Neural progenitor cell (in vitro differentiated cells): ENCODE data around the gene GPR179. TPM values are rescaled to one million over a fixed set of nuclear protein-coding genes. Genes with fewer than 3 reads are reported as not detected.

Source experiments
- DNase-seq: peaks from one replicate; pipeline ENCODE4 v3.0.0-alpha.2; 2016; ENCODE audit warnings: low spot score
- H2AFZ ChIP-seq: fragments of 200-600 bp; sonication (generic); replicated peaks from 2 replicates; pipeline ENCODE4 v1.6.1; 2016; ENCODE audit warnings: antibody characterized with exemption
- H3F3A ChIP-seq: fragments of 200-600 bp; sonication (generic); 2 replicates; pipeline ENCODE4 v1.6.1; 2016; ENCODE audit warnings: antibody characterized with exemption, low read depth
- H3K27ac ChIP-seq: fragments of 200-600 bp; sonication (generic); 2 replicates; pipeline ENCODE4 v1.5.1; 2016; ENCODE audit warnings: mild to moderate bottlenecking
- H3K27me3 ChIP-seq: fragments of 200-600 bp; sonication (generic); 2 replicates; pipeline ENCODE4 v1.6.1; 2016; ENCODE audit warnings: mild to moderate bottlenecking, moderate library complexity
- H3K36me3 ChIP-seq: fragments of 200-600 bp; sonication (generic); 2 replicates; pipeline ENCODE4 v1.5.1; 2016
- H3K4me1 ChIP-seq: fragments of 200-600 bp; sonication (generic); 2 replicates; pipeline ENCODE4 v1.6.1; 2016; ENCODE audit warnings: mixed run types
- H3K4me2 ChIP-seq: fragments of 200-600 bp; sonication (generic); 2 replicates; pipeline ENCODE4 v1.6.1; 2016
- H3K4me3 ChIP-seq: fragments of 200-600 bp; sonication (generic); 2 replicates; pipeline ENCODE4 v1.5.1; 2016
- H3K79me2 ChIP-seq: fragments of 200-600 bp; sonication (generic); 2 replicates; pipeline ENCODE4 v1.6.1; 2016; ENCODE audit warnings: low read depth
- H3K9ac ChIP-seq: fragments of 200-600 bp; sonication (generic); 2 replicates; pipeline ENCODE4 v1.6.1; 2016
- H3K9me3 ChIP-seq: fragments of 200-600 bp; sonication (generic); 2 replicates; pipeline ENCODE4 v1.5.1; 2016; ENCODE audit warnings: low read depth
- H4K20me1 ChIP-seq: fragments of 200-600 bp; sonication (generic); 2 replicates; pipeline ENCODE4 v1.6.1; 2016; ENCODE audit warnings: low read depth
- H3K27ac Mint-ChIP-seq: 3 replicates; pipeline ENCODE4 v1.8.0; 2021; ENCODE audit warnings: mixed read lengths
- H3K27me3 Mint-ChIP-seq: 2 replicates; pipeline ENCODE4 v1.8.0; 2022; ENCODE audit warnings: low read depth, mild to moderate bottlenecking, inconsistent platforms, moderate library complexity, mixed read lengths; ENCODE audit not compliant: insufficient read depth
- H3K36me3 Mint-ChIP-seq: 3 replicates; pipeline ENCODE4 v1.8.0; 2021; ENCODE audit warnings: mixed read lengths
- H3K4me1 Mint-ChIP-seq: 3 replicates; pipeline ENCODE4 v1.8.0; 2021; ENCODE audit warnings: mixed read lengths
- H3K4me3 Mint-ChIP-seq: 3 replicates; pipeline ENCODE4 v1.8.0; 2021; ENCODE audit warnings: mild to moderate bottlenecking, moderate library complexity, mixed read lengths
- H3K9me3 Mint-ChIP-seq: 3 replicates; pipeline ENCODE4 v1.8.0; 2020; ENCODE audit warnings: mixed read lengths
- EZH2 ChIP-seq: fragments of 200-600 bp; sonication (generic); IDR thresholded peaks from 2 replicates; pipeline ENCODE4 v1.6.1; 2017; ENCODE audit warnings: antibody characterized with exemption, mild to moderate bottlenecking, moderate library complexity
- EZH2phosphoT487 ChIP-seq: fragments of 200-600 bp; sonication (generic); IDR thresholded peaks from 2 replicates; pipeline ENCODE4 v1.6.1; 2017; ENCODE audit warnings: antibody characterized with exemption
- total RNA-seq: library from RNA; depleted of rRNA; stranded (reverse); fragments of >200 nt; gene quantifications from 2 replicates; pipeline ENCODE4 v1.2.3, GENCODE V29; 2015; ENCODE audit warnings: low replicate concordance
- TF ChIP-seq, protein P1 (sequence below): fragments of 200-600 bp; sonication (generic); IDR thresholded peaks from 2 replicates; pipeline ENCODE4 v1.5.1; 2017; ENCODE audit warnings: antibody characterized with exemption, mild to moderate bottlenecking

The GPR179 gene
- total RNA-seq, 1 donor from 2014 or later, result not detected

DNA sequence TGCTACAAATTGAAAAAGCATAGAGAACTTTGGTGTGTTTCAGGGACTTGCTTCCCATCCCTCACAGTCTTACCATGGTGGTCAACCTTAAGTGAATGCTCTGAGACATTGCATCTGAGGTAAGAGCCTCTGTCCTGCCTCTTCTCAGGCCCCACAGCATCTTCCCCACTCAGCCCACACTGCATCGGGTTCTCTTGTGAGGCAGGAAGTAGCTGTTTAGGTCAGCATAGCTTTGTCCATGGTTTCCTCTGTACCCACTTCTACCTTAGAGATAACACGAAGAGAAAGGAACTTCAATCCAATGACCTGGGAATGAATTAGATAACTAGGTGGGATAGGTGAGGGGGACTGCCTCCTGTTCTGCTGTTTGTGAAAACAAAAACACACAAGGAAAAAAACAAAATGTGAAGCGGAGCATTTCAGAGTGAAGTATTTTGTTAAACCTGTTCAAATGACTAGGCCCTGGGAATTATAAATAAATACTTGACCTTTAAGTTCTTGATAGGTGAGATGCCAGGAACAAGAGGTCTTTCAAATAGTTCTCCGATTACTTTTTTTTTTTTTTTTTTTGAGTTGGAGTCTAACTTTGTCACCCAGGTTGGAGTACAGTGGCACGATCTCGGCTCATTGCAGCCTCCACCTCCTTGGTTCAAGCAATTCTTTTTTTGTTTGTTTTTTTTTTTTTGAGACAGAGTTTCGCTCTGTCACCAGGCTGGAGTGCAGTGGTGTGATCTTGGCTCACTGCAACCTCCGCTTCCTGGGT lies 25.5 kb upstream of the GPR179 start:
- H3K4me1 Mint-ChIP-seq, result no peaks in the 10 kb centered on the region
- H3K4me3 Mint-ChIP-seq, result no peak overlapping the region
- no peak for DNase-seq
- H3K27ac ChIP-seq, result no peak overlapping the region
- no peaks in the 10 kb centered on the region for H3K27me3 ChIP-seq
- H3K27ac Mint-ChIP-seq, result no peak overlapping the region
- H2AFZ ChIP-seq, result no peak overlapping the region
- no peak overlapping the region for H3K9ac ChIP-seq
- H3K4me1 ChIP-seq, result no peaks in the 10 kb centered on the region
- H3K4me3 ChIP-seq, result no peak overlapping the region
- peaks cover 2% of the 10 kb centered on the region for H4K20me1 ChIP-seq
- no peaks in the 10 kb centered on the region for H3K79me2 ChIP-seq
- no peak overlapping the region for H3K4me2 ChIP-seq
- no peaks in the 10 kb centered on the region for H3F3A ChIP-seq
- H3K9me3 Mint-ChIP-seq, result no peaks in the 10 kb centered on the region
- peaks cover 5% of the 10 kb centered on the region for H3K36me3 ChIP-seq
- no peaks in the 10 kb centered on the region for H3K9me3 ChIP-seq
- TF ChIP-seq EZH2phosphoT487, result no peak
- no peak for TF ChIP-seq EZH2
- TF ChIP-seq, protein P1, sequence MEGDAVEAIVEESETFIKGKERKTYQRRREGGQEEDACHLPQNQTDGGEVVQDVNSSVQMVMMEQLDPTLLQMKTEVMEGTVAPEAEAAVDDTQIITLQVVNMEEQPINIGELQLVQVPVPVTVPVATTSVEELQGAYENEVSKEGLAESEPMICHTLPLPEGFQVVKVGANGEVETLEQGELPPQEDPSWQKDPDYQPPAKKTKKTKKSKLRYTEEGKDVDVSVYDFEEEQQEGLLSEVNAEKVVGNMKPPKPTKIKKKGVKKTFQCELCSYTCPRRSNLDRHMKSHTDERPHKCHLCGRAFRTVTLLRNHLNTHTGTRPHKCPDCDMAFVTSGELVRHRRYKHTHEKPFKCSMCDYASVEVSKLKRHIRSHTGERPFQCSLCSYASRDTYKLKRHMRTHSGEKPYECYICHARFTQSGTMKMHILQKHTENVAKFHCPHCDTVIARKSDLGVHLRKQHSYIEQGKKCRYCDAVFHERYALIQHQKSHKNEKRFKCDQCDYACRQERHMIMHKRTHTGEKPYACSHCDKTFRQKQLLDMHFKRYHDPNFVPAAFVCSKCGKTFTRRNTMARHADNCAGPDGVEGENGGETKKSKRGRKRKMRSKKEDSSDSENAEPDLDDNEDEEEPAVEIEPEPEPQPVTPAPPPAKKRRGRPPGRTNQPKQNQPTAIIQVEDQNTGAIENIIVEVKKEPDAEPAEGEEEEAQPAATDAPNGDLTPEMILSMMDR, result no peak
- peaks cover 2% of the 10 kb centered on the region for H3K27me3 Mint-ChIP-seq
- peaks cover 25% of the 10 kb centered on the region for H3K36me3 Mint-ChIP-seq

DNA sequence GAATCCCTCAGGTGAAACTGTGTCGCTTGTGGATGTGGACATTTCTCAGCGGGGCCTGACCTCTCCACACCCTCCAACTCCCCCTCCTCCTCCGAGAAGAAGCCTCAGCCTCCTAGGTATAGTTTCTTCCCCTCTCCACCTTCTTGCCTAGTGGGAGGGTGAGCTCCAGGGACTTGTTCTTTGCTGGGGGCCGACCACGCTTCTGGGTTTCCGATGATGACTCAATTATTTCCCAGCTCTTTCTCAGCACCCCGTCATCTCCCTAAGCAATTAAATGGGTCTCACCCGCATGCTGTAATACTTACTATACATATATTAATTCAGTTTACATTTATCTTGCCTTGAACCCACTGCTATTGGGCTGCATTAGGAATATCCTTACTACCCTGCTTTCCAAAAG lies 21.0 kb upstream of the GPR179 start:
- H3K9me3 ChIP-seq, result no peaks in the 10 kb centered on the region
- Mint-ChIP-seq H3K36me3 (peaks cover 19% of the 10 kb centered on the region), H3K27me3 (peaks cover 2% of the 10 kb centered on the region), H3K4me3 (no peak overlapping the region), H3K27ac (no peak overlapping the region), H3K4me1 (peaks cover 3% of the 10 kb centered on the region), H3K9me3 (no peaks in the 10 kb centered on the region)
- TF ChIP-seq EZH2phosphoT487 (no peak), EZH2 (no peak)
- TF ChIP-seq, protein P1, result no peak
- no peak overlapping the region for H3K4me2 ChIP-seq
- H3K4me3 ChIP-seq, result no peak overlapping the region
- no peaks in the 10 kb centered on the region for H3K36me3 ChIP-seq
- H3F3A ChIP-seq, result no peaks in the 10 kb centered on the region
- DNase-seq, result no peak
- peaks cover 30% of the 10 kb centered on the region for H4K20me1 ChIP-seq
- peaks cover 22% of the 10 kb centered on the region for H3K79me2 ChIP-seq
- H2AFZ ChIP-seq, result no peak overlapping the region
- H3K9ac ChIP-seq, result peak overlapping the region; percentile 17
- no peaks in the 10 kb centered on the region for H3K4me1 ChIP-seq
- no peaks in the 10 kb centered on the region for H3K27me3 ChIP-seq
- H3K27ac ChIP-seq, result no peak overlapping the region

DNA sequence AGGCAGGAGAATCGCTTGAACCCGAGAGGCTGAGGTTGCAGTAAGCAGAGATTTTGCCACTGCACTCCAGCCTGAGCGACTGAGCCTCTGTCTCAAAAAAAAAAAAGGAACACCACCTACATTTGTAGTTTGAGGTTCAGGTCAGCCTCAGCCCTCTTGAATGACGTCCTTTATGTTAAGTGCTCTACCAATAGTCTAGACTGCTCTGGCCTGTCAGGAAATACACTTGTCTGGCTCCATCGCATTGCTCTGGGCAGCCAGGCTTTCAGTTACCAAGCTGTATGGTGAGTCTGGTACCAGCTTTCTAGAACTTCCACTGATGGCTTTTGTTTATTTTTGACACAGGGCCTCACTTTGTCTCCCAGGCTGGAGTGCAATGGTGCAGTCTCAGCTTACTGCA lies 19.3 kb upstream of the GPR179 start:
- peaks cover 44% of the 10 kb centered on the region for H4K20me1 ChIP-seq
- no peak for DNase-seq
- TF ChIP-seq EZH2, result no peak
- TF ChIP-seq, protein P1, result no peak
- TF ChIP-seq EZH2phosphoT487, result no peak
- no peaks in the 10 kb centered on the region for H3K27me3 ChIP-seq
- Mint-ChIP-seq H3K4me1 (peaks cover 15% of the 10 kb centered on the region), H3K4me3 (no peak overlapping the region), H3K27me3 (peaks cover 2% of the 10 kb centered on the region), H3K9me3 (no peaks in the 10 kb centered on the region), H3K36me3 (peaks cover 11% of the 10 kb centered on the region), H3K27ac (no peak overlapping the region)
- no peaks in the 10 kb centered on the region for H3K9me3 ChIP-seq
- peaks cover 9% of the 10 kb centered on the region for H3K4me1 ChIP-seq
- no peak overlapping the region for H3K27ac ChIP-seq
- H3K4me2 ChIP-seq, result no peak overlapping the region
- H3K36me3 ChIP-seq, result no peaks in the 10 kb centered on the region
- no peak overlapping the region for H3K9ac ChIP-seq
- no peaks in the 10 kb centered on the region for H3F3A ChIP-seq
- no peak overlapping the region for H3K4me3 ChIP-seq
- H2AFZ ChIP-seq, result no peak overlapping the region
- H3K79me2 ChIP-seq, result peaks cover 39% of the 10 kb centered on the region
